ENCODE results near the gene FAM234B.
"Not testable (repeated sequence)": the region's sequence is repeated elsewhere in the genome, so short reads cannot be mapped to it uniquely, and the experiment has no call there.

Gene FAM234B

GRCh38 chr12:13042666-13043230, 1.4 kb upstream of the FAM234B start:
- Histone ChIP-seq H3K27me3 (no peaks in the 10 kb centered on the region), H3K27ac (no peak overlapping the region), H3K4me2 (no peak overlapping the region), H3K36me3 (0 out of 22 replicates have a peak, but pooled peaks cover 0 to 2% (median 0%) of the 10 kb centered on the region in 11 experiments), H3K9ac (no peak overlapping the region), H3K4me1 (peaks cover 26 to 47% (median 42%) of the 10 kb centered on the region in 10 experiments), H3K9me3 (replicated peaks in 1 of 11) (no peaks in the 10 kb centered on the region), H4K20me1 (no peaks in the 10 kb centered on the region), H3K4me3 (no peak overlapping the region)
- TF ChIP-seq Cebpa-rat (IDR thresholded peaks at IDR 0.05) = no peak

GRCh38 chr12:13044906-13045299, 722 bp downstream of the FAM234B start:
- TF ChIP-seq Cebpa-rat (IDR thresholded peaks at IDR 0.05) = no peak
- Histone ChIP-seq H3K27me3 (no peaks in the 10 kb centered on the region), H3K4me3 (peak overlapping the region; percentile 83 to 99 (median 92)), H3K9ac (peak overlapping the region; percentile 75 to 92 (median 84); a peak in 21 of 22 replicates), H3K9me3 (replicated peaks in 1 of 11) (peaks cover 6 to 17% (median 14%) of the 10 kb centered on the region in 11 experiments; a peak in 19 of 22 replicates), H3K4me1 (peaks cover 17 to 33% (median 30%) of the 10 kb centered on the region in 10 experiments), H3K27ac (peak overlapping the region in 9 of 11 experiments; percentile 64 to 82 (median 79); a peak in 14 of 22 replicates), H3K36me3 (peaks cover 0 to 16% (median 0%) of the 10 kb centered on the region in 11 experiments; a peak in 3 of 22 replicates), H4K20me1 (no peaks in the 10 kb centered on the region), H3K4me2 (peak overlapping the region; percentile 74 to 97 (median 87))

- H3K4me2 ChIP-seq = peak overlapping the region; percentile 18 to 97 (median 86); a peak in 15 of 22 replicates
- peaks cover 6 to 17% (median 14%) of the 10 kb centered on the region in 11 experiments; a peak in 19 of 22 replicates for H3K9me3 ChIP-seq (replicated peaks in 1 of 11)
- TF ChIP-seq Cebpa-rat (IDR thresholded peaks at IDR 0.05) = no peak
- no peak overlapping the region; a peak in 1 of 20 replicates for H3K4me3 ChIP-seq
- H4K20me1 ChIP-seq = no peaks in the 10 kb centered on the region
- no peak overlapping the region for H3K9ac ChIP-seq
- H3K36me3 ChIP-seq = peaks cover 0 to 16% (median 0%) of the 10 kb centered on the region in 11 experiments; a peak in 3 of 22 replicates
- H3K4me1 ChIP-seq = peaks cover 17 to 27% (median 22%) of the 10 kb centered on the region in 10 experiments
- H3K27ac ChIP-seq = no peak overlapping the region
- H3K27me3 ChIP-seq = no peaks in the 10 kb centered on the region
Observed at GRCh38 chr12:13045816-13046215, 1.6 kb downstream of the FAM234B start.

- Histone ChIP-seq H4K20me1 (no peaks in the 10 kb centered on the region), H3K9me3 (replicated peaks in 1 of 11) (peaks cover 6 to 19% (median 16%) of the 10 kb centered on the region in 11 experiments; a peak in 20 of 22 replicates), H3K4me2 (no peak overlapping the region), H3K27ac (no peak overlapping the region), H3K9ac (no peak overlapping the region), H3K4me1 (peaks cover 19 to 33% (median 24%) of the 10 kb centered on the region in 10 experiments), H3K4me3 (no peak overlapping the region), H3K36me3 (peaks cover 0 to 16% (median 0%) of the 10 kb centered on the region in 11 experiments; a peak in 3 of 22 replicates), H3K27me3 (no peaks in the 10 kb centered on the region)
- no peak for TF ChIP-seq Cebpa-rat (IDR thresholded peaks at IDR 0.05)
Observed at GRCh38 chr12:13046964-13047363, 2.8 kb downstream of the FAM234B start.

GRCh38 chr12:13049816-13050215, 5.6 kb downstream of the FAM234B start:
- Histone ChIP-seq H3K27me3 (no peaks in the 10 kb centered on the region), H3K4me3 (no peak overlapping the region), H3K4me1 (peaks cover 10 to 27% (median 17%) of the 10 kb centered on the region in 10 experiments; a peak in 19 of 20 replicates), H3K4me2 (no peak overlapping the region), H3K36me3 (peaks cover 0 to 22% (median 4%) of the 10 kb centered on the region in 11 experiments; a peak in 8 of 22 replicates), H3K9me3 (replicated peaks in 1 of 11) (peaks cover 31 to 48% (median 44%) of the 10 kb centered on the region in 11 experiments), H3K9ac (no peak overlapping the region), H3K27ac (no peak overlapping the region), H4K20me1 (no peaks in the 10 kb centered on the region)
- TF ChIP-seq Cebpa-rat (IDR thresholded peaks at IDR 0.05) = no peak

- Histone ChIP-seq H3K9me3 (replicated peaks in 1 of 11) (peaks cover 31 to 57% (median 48%) of the 10 kb centered on the region in 11 experiments), H3K36me3 (peaks cover 12 to 37% (median 22%) of the 10 kb centered on the region in 11 experiments; a peak in 21 of 22 replicates), H3K9ac (no peak overlapping the region), H3K27me3 (no peaks in the 10 kb centered on the region), H3K27ac (no peak overlapping the region), H3K4me2 (no peak overlapping the region), H3K4me3 (no peak overlapping the region), H3K4me1 (peaks cover 0 to 15% (median 5%) of the 10 kb centered on the region in 10 experiments; a peak in 9 of 20 replicates), H4K20me1 (no peaks in the 10 kb centered on the region)
- no peak for TF ChIP-seq Cebpa-rat (IDR thresholded peaks at IDR 0.05)
Observed at GRCh38 chr12:13052421-13052820, 8.2 kb downstream of the FAM234B start.

- H3K27ac ChIP-seq, H3K27me3 ChIP-seq, H3K9ac ChIP-seq, H3K4me3 ChIP-seq, H4K20me1 ChIP-seq, H3K4me2 ChIP-seq: not testable (repeated sequence)
- H3K36me3 ChIP-seq = peaks cover 15 to 37% (median 33%) of the 10 kb centered on the region in 11 experiments
- H3K9me3 ChIP-seq (replicated peaks in 1 of 11) = peaks cover 29 to 48% (median 42%) of the 10 kb centered on the region in 11 experiments
- H3K4me1 ChIP-seq = peaks cover 0 to 15% (median 5%) of the 10 kb centered on the region in 10 experiments; a peak in 9 of 20 replicates
Observed at GRCh38 chr12:13053617-13054016, 9.4 kb downstream of the FAM234B start.

- H3K4me2 ChIP-seq = peak overlapping the region in 2 of 11 experiments; percentile 8 to 34; a peak in 4 of 22 replicates
- peaks cover 0 to 3% (median 0%) of the 10 kb centered on the region in 11 experiments; a peak in 4 of 22 replicates for H3K9me3 ChIP-seq (replicated peaks in 1 of 11)
- peaks cover 0 to 14% (median 0%) of the 10 kb centered on the region in 10 experiments; a peak in 5 of 20 replicates for H3K4me1 ChIP-seq
- no peaks in the 10 kb centered on the region for H4K20me1 ChIP-seq
- no peak for TF ChIP-seq Cebpa-rat (IDR thresholded peaks at IDR 0.05)
- H3K9ac ChIP-seq = no peak overlapping the region
- no peaks in the 10 kb centered on the region for H3K27me3 ChIP-seq
- H3K27ac ChIP-seq = no peak overlapping the region
- no peak overlapping the region for H3K4me3 ChIP-seq
- H3K36me3 ChIP-seq = peaks cover 69 to 92% (median 77%) of the 10 kb centered on the region in 11 experiments
Observed at GRCh38 chr12:13060581-13060980, 16.4 kb downstream of the FAM234B start.

GRCh38 chr12:13061377-13061776, 17.2 kb downstream of the FAM234B start:
- Histone ChIP-seq H4K20me1 (no peaks in the 10 kb centered on the region), H3K36me3 (peaks cover 64 to 88% (median 72%) of the 10 kb centered on the region in 11 experiments), H3K4me2 (peak overlapping the region in 3 of 11 experiments; percentile 1 to 34 (median 11); a peak in 2 of 22 replicates)

More at GRCh38 chr12:13061377-13061776, 17.2 kb downstream of the FAM234B start:
- no peak for TF ChIP-seq Cebpa-rat (IDR thresholded peaks at IDR 0.05)
- H3K9me3 ChIP-seq (replicated peaks in 1 of 11) = no peaks in the 10 kb centered on the region
- no peak overlapping the region for H3K27ac ChIP-seq
- no peaks in the 10 kb centered on the region for H3K27me3 ChIP-seq
- H3K9ac ChIP-seq = no peak overlapping the region
- no peak overlapping the region for H3K4me3 ChIP-seq
- peaks cover 0 to 14% (median 0%) of the 10 kb centered on the region in 10 experiments; a peak in 5 of 20 replicates for H3K4me1 ChIP-seq
